A673 (cell line): ENCODE data around the gene ABCA5.

Experiments
- CTCF ChIP-seq: fragments of 300-800, 200-600 bp; sonication (generic); conservative IDR thresholded peaks from 2 replicates; pipeline ENCODE4 v1.5.1; 2017; ENCODE audit warnings: low read depth, mild to moderate bottlenecking, antibody characterized with exemption, low read length, moderate library complexity, mixed read lengths
- EZH2 ChIP-seq: fragments of 200-600 bp; sonication (generic); IDR thresholded peaks from 2 replicates; pipeline ENCODE4 v1.6.1; 2017; ENCODE audit warnings: borderline replicate concordance, low read depth, mild to moderate bottlenecking, mixed read lengths, antibody characterized with exemption, low read length; ENCODE audit not compliant: poor library complexity, severe bottlenecking

GRCh38 chr17:69250641-69251040, 76.3 kb downstream of the ABCA5 start:
- TF ChIP-seq CTCF (no peak), EZH2 (no peak)
